HG02623 (cell line): ENCODE measurements around the gene KCNH4.
A peak's percentile ranks its signal among the peaks of the same experiment; 100 is the strongest.
"Not testable (repeated sequence)": the region's sequence is repeated elsewhere in the genome, so short reads cannot be mapped to it uniquely, and the experiment has no call there.

Experiments
- ATAC-seq: cut with Tn5 transposase; IDR thresholded peaks from one replicate; pipeline ENCODE4 v1.9.1; 2021; ENCODE audit warnings: moderate library complexity; ENCODE audit not compliant: unreplicated experiment

KCNH4 gene

DNA sequence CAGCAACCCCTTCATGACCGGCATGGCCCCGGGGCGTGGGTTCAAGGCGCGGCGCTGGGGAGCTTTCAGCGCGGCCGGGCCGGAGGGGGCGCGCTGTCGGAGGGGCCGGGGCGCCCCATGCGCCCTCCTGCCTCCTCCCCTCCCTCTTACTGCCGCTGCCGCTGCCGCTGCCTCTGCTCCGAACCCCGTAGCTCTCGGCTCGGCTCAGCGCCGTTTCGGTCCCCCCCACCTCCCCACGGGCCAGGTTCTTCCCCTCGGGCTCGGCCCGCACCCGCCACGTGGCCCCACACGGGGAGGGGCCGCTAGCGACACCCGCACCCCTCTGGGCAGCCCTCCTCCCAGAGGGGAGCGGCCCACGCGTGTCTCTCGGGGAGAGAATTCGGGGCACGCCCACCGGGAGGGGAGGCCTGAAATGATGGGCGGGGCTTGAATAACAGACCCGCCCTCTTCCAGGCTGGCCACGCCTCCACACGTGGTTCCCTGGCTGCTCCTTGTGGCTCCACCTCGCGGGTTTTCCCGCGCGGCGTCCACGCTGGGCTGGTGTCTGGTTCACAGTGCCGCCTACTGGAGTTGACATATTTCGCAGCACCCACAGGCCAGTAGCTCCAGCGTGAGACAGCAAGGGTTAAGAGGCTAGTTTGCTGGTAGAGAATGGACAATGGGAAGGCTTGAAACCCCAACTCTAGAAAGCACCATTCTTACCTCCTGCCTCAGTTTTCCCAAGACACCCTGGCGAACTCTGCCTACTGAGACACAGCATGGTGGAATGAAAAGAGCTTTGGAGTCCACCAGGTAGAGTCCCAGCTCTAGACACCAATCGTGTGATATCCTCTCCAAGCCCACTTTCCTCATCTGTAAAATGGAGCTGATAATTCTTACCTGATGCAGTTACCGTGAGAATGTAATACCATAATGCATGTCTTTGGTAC is at the start of gene KCNH4:
TSS of gene KCNH4 (minus strand) at position 221 of the 929 bp plus-strand sequence. CDS start at position 24, 197 bp downstream.
- ATAC-seq, result peak; percentile 33

DNA sequence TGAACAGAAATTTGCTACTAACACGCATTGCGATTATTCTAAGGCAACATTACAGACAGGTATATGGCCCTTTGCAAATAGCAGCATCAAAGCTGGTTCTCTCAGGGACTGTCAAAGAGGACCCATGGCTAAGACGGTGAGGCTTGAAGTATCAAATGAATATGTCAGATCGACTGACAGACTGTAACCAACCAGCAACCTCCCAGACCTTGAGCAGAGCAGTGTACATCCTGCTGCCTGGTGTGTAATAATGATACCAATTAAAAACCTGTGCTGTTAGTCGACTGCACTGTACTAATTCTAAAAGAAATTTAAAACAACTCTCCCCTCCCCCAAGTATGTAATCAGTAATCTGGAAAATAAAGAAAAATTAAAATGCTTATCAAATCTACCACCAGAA is 49.3 kb upstream of the KCNH4 start:
- no peak for ATAC-seq

DNA sequence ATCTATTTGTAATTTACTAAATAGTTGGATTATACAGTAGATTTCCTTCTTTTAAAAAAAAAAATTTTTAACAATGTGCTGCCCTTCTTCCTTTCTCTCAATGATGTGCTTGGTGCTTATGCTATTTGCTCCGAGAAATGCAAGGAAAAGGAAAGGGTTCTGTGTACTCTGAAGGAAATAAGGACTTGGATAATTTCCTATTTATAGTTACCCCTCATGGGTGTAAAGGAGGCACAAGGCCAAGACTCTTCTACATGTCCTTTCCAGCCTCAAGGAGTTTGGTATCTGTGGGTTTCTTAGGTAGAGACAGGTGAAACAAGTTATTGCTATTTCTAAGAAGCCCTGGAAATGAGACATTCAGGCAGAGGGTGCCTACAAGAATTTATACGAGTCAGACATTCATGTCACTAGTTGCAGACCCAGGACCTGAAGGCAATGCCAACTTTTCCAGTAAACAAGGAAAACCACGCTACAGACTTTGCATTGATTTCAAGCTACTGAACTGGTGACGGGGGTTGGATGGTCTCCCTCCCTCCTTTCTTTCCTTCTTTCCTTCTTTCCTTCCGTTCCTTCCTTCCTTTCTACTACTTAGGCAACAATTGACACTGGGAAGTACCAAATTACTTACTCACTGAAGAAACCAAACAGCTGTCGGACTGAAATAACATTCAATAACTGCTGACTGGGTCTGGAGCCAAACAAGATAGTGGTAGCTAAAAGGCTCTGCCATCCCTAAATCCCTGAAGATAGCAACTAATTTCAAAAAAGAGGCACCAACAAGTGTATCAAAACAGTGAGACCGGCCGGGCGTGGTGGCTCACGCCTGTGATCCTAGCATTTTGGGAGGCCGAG is 47.1 kb upstream of the KCNH4 start:
- no peak for ATAC-seq

DNA sequence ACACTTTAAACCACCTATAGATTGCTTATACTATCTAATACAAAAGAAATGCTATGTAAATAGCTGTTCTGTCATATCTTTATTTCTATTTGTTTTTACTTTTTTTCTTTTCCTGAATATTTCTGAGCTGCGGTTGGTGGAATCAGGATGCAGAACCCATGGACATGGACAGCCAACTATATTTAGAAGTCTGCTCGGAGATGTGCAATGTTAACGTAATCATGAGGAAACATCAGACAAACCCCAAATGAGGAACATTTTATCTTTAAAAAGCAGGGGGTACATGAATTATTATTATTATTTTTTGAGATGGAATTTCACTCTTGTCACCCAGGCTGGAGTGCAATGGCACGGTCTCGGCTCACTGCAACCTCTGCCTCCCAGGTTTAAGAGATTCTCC is 44.7 kb upstream of the KCNH4 start:
- ATAC-seq, result no peak

DNA sequence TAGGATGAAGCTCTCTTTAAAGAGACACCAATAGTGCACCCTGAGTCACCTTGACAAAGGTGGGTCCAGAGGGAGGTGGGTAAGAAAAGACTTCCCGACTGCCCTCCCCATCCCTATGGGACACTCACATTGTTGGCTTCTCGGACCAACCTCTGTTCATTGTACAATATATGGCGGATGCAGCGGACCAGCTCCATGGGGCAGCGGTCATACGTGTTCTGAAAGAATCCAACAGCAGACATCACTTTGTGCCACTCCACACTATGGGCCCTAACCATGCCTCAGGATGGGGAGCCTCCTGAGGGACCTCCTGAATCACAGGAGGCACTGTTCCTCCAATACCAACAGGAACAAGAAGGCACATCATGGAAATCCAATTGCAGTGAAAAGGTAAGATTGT is 43.7 kb upstream of the KCNH4 start:
- no peak for ATAC-seq

DNA sequence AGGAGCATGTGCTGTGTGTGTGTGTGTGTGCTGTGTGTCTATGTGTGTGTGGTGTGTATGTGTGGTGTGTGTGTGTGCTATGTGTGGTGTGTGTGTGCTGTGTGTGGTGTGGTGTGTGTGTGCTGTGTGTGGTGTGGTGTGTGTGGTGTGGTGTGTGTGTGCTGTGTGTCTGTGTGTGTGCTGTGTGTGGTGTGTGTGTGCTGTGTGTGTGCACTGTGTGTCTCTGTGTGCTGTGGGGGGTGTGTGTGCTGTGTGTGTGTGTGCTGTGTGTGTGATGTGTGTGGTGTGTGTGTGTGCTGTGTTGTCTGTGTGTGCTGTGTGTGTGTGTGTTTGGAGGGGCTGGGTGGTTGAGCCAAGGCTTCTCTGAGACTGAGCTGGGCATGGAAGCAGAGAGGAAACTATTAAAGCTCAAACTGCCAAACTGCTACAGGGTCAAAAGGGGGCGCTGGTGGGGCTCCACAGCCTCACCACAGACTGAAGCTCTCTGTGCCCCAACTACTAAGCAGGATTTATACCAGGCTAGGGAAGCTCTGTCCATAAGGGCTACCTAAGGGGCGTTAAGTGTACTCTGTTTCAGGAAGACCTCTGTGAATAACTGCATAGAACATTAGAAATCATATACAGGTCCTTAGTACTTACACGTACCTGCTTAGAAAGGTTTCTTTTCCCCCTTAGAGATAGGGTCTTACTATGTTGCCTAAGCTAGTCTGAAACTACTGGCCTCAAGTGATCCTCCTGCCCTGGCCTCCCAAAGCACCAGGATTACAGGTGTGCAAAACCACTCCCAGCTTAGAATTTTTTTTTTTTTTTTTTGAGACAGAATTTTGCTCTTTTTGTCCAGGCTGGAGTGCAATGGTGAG is 41.2 kb upstream of the KCNH4 start:
- ATAC-seq, result no peak

DNA sequence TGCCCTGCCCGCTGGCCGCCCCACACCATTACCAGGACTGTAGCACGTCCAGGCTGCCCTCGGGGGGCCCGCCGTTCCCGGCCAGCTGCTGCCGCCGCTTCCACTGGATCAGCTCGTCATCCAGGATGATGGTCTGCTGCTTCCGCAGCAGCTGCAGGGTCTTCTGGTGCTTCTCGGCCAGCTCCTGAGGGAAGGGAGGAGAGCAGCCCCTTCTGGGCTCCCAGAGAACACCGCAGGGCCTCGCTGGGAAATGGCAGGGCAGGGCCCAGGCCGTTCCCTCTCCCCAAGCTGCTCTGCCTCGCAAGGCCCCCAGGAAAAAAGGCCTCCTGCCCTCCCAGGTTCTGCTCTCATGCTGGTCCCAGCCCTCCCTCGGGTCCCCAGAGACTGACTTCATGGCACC is 38.3 kb upstream of the KCNH4 start:
- not testable (repeated sequence) for ATAC-seq

DNA sequence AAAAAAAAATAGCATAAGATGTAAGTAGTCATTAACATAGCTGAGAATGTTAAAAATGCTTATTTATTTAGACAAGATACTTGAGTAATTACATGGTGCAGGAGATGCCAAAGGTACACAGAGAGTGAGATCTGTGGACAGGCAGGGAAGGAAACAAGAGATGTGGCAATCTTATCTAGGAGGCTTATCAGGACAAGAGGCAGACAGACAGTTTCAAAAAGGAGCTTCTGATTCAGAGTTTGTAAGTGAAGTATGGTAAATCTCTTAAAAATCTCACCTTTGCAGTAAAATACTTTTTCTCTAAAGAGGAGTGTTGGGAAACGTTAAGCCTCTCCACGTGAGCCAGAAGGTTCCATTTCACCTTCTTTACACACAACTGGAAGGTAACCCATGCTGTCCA is 33.2 kb upstream of the KCNH4 start:
- no peak for ATAC-seq

DNA sequence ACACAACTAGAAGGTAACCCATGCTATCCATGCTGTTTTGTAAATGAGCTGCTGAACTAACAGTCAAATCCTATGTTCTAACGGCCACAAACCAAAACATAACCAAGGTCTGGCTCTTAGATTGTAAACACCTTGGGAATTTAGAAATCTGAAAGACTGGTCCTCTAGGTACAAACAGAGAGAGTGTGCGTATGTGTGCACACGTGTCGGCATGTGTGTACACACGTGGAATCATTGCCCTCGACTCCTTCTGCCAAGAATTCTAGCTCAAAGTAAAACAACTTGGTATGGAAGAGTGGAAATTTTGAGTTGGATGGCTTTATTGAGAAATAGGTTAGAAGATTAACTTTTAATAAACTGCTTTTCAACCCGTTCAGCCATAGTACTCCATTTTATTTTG is 31.4 kb upstream of the KCNH4 start:
- no peak for ATAC-seq

DNA sequence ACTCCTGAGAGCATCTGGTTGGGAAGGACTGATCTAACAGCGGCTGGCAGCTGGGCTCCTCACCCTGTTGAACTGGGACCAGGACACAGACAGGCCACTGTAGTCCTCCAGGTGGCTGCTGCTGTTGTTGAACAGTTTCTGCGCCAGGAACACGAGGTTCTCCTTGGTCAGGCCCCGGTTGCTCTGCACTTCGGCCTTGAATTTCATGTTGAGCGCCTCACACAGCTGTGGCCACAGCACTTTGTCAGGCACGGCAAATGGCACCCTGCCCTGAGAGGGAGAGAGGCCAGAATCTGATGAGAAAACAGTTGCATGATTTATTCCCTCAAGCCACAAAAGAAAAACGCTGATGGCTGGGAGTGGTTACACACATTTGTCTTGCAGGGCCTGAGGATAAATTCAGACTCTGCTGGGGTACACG is 31.0 kb upstream of the KCNH4 start:
- ATAC-seq, result not testable (repeated sequence)

DNA sequence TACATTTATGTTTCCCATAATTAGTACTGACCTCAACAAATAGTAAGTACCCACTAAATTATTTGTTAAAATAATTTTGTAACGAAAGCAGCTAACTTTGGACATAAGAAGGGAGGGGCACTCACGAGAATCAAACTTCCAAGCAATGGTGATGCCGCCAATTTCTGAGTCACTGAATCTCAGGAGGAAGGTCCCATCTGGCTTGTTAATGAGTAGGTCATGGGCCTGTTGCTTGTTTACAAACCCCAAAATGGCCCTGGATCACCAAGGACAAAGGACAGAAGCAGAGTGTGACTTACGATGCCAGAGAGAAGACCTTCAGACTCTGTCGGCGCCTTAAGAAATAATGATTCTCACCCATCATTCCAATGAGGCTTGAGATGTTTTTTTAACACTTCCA is 29.1 kb upstream of the KCNH4 start:
- no peak for ATAC-seq

DNA sequence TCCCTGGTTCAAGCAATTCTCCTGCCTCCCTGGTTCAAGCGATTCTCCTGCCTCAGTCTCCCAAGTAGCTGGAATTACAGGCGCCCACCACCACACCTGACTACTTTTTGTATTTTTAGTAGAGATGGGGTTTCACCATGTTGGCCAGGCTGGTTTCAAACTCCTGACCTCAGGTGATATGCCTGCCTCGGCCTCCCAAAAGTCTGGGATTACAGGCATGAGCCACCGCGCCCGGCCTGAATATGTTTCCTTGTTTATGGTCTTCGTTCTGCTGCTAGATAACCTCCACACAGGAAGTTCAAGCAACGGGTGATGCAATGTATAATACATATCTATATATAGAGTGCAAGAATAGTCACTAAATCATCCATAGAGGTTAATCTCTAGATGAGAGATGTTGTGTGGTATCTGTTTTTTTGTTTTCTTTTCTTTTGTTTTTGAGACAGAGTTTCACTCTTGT is 25.2 kb upstream of the KCNH4 start:
- not testable (repeated sequence) for ATAC-seq

DNA sequence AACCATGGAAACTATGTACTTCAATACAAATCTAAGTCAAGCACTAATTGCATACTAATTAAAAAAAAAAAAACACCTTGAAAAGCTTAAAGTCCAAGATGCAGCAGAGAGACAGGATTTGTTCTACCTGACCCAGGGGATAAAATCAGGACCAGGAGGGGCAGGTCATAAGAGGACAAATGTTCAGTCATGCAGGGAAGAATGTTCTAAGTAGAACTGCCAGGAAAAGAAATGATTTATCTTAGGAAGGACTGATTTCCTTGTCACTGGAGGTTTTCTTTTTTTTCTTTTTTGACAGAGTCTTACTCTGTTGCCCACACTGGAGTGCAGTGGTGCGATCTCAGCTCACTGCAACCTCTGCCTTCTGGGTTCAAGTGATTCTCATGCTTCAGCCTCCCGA is 22.4 kb upstream of the KCNH4 start:
- ATAC-seq, result no peak

DNA sequence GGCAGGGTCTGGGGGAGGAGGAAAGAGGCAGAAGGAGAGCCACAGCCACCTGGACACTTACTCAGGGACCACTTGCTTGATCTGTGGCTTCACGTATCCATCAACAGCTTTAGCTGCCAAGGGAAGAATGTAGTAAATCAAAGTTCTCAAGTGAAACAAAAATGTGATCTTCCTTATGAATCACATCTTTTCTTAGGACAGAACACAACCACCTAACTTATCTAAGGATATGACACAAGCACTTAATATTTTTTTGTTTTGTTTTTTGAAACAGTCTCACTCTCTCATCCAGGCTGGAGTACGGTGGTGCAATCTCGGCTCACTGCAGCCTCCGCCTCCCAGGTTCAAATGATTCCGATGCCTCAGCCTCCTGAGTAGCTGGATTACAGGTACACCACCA is 21.8 kb upstream of the KCNH4 start:
- no peak for ATAC-seq

DNA sequence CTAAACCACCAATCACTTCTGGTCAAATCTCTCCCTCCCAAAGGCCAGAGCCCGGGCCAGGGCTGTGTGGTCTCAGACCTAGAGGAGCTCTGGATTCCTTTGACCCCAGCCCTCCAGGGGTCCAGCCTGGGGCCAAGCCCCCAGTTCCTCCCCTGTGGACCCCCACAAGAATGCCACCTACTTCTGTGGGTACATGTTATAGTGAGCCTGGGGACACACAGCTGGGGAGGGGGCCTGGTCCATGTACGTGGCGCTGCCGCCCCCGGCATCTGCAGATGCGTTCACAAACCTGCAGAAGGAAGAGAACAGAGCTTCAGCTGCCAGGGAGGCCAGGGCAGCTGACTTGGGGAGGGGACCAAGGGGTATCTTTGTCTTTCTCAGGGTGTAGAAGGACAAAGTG is 21.2 kb upstream of the KCNH4 start:
- ATAC-seq, result no peak

DNA sequence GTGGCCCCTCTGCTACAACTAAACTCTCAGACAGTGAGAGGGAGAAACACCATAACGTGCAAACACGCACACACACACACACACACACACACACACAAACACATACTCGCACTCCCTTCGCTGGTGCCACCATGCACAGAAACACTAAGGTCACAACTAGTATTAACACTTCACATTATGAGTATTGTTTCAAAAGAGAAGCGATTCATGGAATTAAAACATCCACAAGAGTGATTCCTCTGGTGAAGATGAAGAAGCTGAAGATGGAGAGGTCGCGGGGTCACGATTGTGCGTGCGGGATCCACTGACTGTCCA is 20.5 kb upstream of the KCNH4 start:
- ATAC-seq, result no peak

DNA sequence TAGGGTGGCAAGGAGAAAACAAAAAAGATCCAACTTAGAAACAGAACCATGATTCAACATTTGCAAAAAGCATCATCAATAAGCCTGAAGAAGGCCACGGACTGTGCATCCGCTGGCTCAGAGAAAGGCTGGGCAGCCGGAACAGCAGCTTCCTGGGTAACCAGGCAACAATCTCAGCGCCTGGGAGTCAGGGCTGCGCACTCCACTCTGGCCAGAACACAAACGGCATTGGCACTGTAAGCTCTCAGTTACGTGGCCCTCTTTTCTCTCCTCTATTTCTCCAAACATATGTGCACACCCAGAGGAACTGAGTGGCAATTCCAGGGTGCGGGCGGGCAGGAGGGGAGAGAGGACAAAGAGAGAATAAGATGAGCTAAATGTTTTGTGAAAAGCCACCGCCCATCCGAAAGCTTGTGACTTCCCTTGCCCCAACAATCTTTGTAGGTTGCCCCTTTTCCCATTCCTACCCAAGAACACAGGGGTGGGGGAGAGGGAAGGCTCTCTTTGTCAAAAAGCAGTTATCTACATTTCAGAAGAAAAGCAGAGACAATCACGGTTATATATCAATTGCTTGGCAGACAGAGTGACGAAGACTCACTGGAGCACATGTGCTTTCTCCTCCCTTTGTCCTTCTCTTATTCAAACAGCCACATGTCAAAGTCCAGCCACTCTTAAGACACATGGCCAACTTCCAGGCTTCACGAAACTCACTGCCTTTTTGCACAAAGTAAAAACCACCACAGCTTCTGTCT is 19.9 kb upstream of the KCNH4 start:
- no peak for ATAC-seq

DNA sequence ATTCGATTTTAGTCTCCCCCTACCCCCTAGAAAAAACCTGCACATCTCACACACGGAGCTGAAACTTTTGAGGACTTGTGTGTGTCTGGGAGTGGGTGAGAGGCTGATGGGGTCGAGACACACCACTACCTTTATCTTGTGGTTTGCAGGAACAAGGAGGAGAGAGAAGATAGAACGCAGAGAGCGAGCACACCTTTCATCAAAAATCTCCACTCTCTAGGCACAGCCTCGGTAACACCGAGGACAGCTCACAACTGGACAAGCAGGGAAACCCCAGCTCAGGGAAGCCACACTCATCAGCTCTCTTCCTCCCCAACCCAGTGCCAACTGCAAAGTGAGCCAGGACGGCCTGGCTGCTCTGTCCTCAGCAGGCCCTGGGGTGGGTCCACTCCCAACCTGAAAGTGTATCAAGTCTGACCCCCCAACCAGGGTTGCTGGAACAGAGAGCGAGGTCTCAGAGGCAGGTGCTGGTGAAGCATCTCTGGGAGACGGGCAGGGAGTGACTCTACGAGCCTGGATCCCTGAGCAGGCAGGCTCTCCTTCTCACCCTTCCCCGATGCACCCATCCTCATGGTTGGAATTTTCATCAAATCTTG is 18.6 kb upstream of the KCNH4 start:
- no peak for ATAC-seq

DNA sequence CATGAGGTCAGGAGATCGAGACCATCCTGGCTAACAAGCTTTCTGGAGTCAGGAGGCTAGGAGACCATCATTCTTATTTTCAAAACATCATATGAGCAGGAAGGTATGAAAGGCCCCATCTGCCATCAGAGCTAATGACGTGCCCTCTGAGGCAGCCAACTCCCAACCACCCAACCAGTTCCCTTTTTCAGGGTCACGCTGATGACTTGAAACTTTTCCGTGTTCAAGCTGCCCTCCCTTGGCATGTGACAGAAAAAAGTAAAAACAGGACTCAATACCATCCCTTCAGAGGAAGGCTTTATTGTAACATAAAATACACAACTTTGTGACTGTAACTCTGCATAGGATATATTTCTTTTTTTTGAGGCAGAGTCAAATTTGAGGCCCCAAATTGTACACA is 18.0 kb upstream of the KCNH4 start:
- ATAC-seq, result no peak

DNA sequence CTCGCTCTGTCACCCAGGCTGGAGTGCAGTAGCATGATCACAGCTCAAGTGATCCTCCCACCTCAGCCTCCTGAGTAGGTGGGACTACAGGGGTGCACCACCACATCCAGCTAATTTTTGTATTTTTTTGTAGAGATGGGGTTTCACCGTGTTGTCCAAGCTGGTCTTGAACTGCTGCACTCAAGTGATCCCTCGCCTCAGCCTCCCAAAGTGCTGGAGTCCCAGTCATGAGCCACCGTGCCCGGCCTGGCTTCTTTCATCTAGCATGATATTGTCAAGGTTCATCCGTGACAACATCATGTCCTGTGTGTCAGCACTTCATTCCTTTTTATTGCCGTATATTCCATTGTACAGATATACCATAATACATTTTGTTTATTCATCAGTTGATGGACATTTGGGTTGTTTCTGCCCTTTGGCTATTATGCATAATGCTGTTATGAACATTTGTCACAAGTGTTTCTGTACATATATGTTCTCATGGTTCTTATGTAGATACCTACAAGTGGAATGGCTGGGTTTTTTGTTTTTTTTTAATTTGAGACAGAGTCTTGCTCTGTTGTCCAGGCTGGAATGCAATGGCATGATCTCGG is 16.7 kb upstream of the KCNH4 start:
- ATAC-seq, result no peak
